Astrocyte (in vitro differentiated cells and primary cell): ENCODE results near the gene TYROBP. TPM values are rescaled to one million over a fixed set of nuclear protein-coding genes. Genes with fewer than 3 reads are reported as not detected.
A peak's percentile ranks its signal among the peaks of the same experiment; 100 is the strongest.
"Not testable (repeated sequence)": the region's sequence is repeated elsewhere in the genome, so short reads cannot be mapped to it uniquely, and the experiment has no call there.

Experiments
- DNase-seq: peaks from one replicate; pipeline ENCODE4 v3.0.0-alpha.2; 2010; ENCODE audit warnings: low read depth
- FAIRE-seq: peaks from 2 replicates; lab custom pipeline; 2011; peaks lifted over from hg19 to GRCh38; lab: Jason Lieb, UNC
- H2AFZ ChIP-seq: 2 replicates; pipeline ENCODE4 v1.6.0; 2012; ENCODE audit warnings: low read depth, low read length, inconsistent platforms
- H3K27ac ChIP-seq: 2 replicates; pipeline ENCODE4 v1.5.1; 2011; ENCODE audit warnings: low read depth, low read length, inconsistent platforms
- H3K27me3 ChIP-seq: 2 replicates; pipeline ENCODE4 v1.6.0; 2011; ENCODE audit warnings: low read length, inconsistent platforms; ENCODE audit not compliant: insufficient read depth
- H3K36me3 ChIP-seq: 2 replicates; pipeline ENCODE4 v1.5.1; 2011; ENCODE audit warnings: low read length, inconsistent platforms; ENCODE audit not compliant: insufficient read depth
- H3K4me1 ChIP-seq: 2 replicates; pipeline ENCODE4 v1.5.1; 2011; ENCODE audit warnings: low read length, inconsistent platforms; ENCODE audit not compliant: insufficient read depth
- H3K4me2 ChIP-seq: 2 replicates; pipeline ENCODE4 v1.6.0; 2012; ENCODE audit warnings: low read length, inconsistent platforms
- H3K4me3 ChIP-seq: 2 replicates; pipeline ENCODE4 v1.5.1; 2011; ENCODE audit warnings: low read depth, mild to moderate bottlenecking, low read length, inconsistent platforms; ENCODE audit not compliant: insufficient read depth
- H3K79me2 ChIP-seq: 2 replicates; pipeline ENCODE4 v1.6.0; 2012; ENCODE audit warnings: mild to moderate bottlenecking, low read length, inconsistent platforms; ENCODE audit not compliant: insufficient read depth
- H3K9ac ChIP-seq: 2 replicates; pipeline ENCODE4 v1.6.0; 2012; ENCODE audit warnings: mild to moderate bottlenecking, low read length, inconsistent platforms
- H3K9me3 ChIP-seq: 2 replicates; pipeline ENCODE4 v1.5.1; 2012; ENCODE audit warnings: low read depth, mild to moderate bottlenecking, low read length, inconsistent platforms; ENCODE audit not compliant: insufficient read depth
- H4K20me1 ChIP-seq: 2 replicates; pipeline ENCODE4 v1.6.0; 2012; ENCODE audit warnings: low read length, inconsistent platforms; ENCODE audit not compliant: insufficient read depth
- H3K27ac Mint-ChIP-seq: one replicate; pipeline ENCODE4 v1.8.0; 2021; ENCODE audit warnings: mild to moderate bottlenecking, mixed read lengths; ENCODE audit not compliant: unreplicated experiment
- H3K27me3 Mint-ChIP-seq: one replicate; pipeline ENCODE4 v1.8.0; 2021; ENCODE audit warnings: low read depth, mixed read lengths; ENCODE audit not compliant: unreplicated experiment
- H3K36me3 Mint-ChIP-seq: one replicate; pipeline ENCODE4 v1.8.0; 2021; ENCODE audit warnings: low read depth, mixed read lengths; ENCODE audit not compliant: unreplicated experiment
- H3K4me1 Mint-ChIP-seq: one replicate; pipeline ENCODE4 v1.8.0; 2021; ENCODE audit warnings: low read depth, mixed read lengths; ENCODE audit not compliant: unreplicated experiment
- H3K4me3 Mint-ChIP-seq: one replicate; pipeline ENCODE4 v1.8.0; 2021; ENCODE audit warnings: mild to moderate bottlenecking, moderate library complexity, mixed read lengths; ENCODE audit not compliant: unreplicated experiment
- H3K9me3 Mint-ChIP-seq: one replicate; pipeline ENCODE4 v1.8.0; 2021; ENCODE audit warnings: mild to moderate bottlenecking, mixed read lengths; ENCODE audit not compliant: unreplicated experiment
- EZH2 ChIP-seq: IDR thresholded peaks from 2 replicates; pipeline ENCODE4 v1.6.1; 2012; ENCODE audit warnings: mild to moderate bottlenecking, low read length, inconsistent platforms; ENCODE audit not compliant: insufficient read depth
- total RNA-seq: library from RNA; stranded (reverse); gene quantifications from 2 replicates; pipeline ENCODE4 v1.2.1, GENCODE V29; 2021
- TF ChIP-seq, protein P1 (sequence below): IDR thresholded peaks from 2 replicates; pipeline ENCODE4 v1.5.1; 2011; ENCODE audit warnings: low read depth, mild to moderate bottlenecking, inconsistent platforms, low read length, moderate library complexity; ENCODE audit not compliant: insufficient read depth

TYROBP gene
- total RNA-seq, 1 donor from 2014 or later = not detected

DNA sequence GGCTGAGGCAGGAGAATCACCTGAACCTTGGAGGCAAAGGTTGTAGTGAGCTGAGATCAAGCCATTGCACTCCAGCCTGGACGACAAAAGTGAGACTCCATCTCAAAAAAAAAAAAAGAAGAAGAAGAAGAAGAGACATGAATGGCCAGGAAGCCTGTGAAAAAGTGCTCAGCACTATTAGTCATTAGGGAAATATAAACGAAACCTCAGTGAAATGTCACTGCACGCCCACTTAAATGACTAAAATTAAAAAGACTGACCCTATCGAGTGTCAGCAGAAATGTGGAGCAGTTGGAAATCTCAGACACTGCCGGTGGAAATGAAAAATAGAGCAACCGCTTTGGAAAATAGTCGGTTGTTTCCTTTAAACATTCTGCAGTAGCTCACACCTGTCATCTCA lies 5.5 kb upstream of the TYROBP start:
- TF ChIP-seq, protein P1, sequence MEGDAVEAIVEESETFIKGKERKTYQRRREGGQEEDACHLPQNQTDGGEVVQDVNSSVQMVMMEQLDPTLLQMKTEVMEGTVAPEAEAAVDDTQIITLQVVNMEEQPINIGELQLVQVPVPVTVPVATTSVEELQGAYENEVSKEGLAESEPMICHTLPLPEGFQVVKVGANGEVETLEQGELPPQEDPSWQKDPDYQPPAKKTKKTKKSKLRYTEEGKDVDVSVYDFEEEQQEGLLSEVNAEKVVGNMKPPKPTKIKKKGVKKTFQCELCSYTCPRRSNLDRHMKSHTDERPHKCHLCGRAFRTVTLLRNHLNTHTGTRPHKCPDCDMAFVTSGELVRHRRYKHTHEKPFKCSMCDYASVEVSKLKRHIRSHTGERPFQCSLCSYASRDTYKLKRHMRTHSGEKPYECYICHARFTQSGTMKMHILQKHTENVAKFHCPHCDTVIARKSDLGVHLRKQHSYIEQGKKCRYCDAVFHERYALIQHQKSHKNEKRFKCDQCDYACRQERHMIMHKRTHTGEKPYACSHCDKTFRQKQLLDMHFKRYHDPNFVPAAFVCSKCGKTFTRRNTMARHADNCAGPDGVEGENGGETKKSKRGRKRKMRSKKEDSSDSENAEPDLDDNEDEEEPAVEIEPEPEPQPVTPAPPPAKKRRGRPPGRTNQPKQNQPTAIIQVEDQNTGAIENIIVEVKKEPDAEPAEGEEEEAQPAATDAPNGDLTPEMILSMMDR = no peak
- TF ChIP-seq EZH2 = no peak
- H3K4me2 ChIP-seq = peak overlapping the region; percentile 28
- H3K27me3 Mint-ChIP-seq = peaks cover 2% of the 10 kb centered on the region
- H3K27me3 ChIP-seq = no peaks in the 10 kb centered on the region
- FAIRE-seq (no peak), DNase-seq (peak; percentile 47)
- H3K9me3 ChIP-seq = no peaks in the 10 kb centered on the region
- no peak overlapping the region for H2AFZ ChIP-seq
- no peaks in the 10 kb centered on the region for H3K36me3 ChIP-seq
- H3K4me3 ChIP-seq = no peak overlapping the region
- H3K4me3 Mint-ChIP-seq = no peak overlapping the region
- H3K4me1 Mint-ChIP-seq = no peaks in the 10 kb centered on the region
- H3K79me2 ChIP-seq = no peaks in the 10 kb centered on the region
- H3K36me3 Mint-ChIP-seq = no peaks in the 10 kb centered on the region
- peaks cover 6% of the 10 kb centered on the region for H3K4me1 ChIP-seq
- no peak overlapping the region for H3K9ac ChIP-seq
- H3K27ac Mint-ChIP-seq = no peak overlapping the region
- H3K27ac ChIP-seq = no peak overlapping the region
- H4K20me1 ChIP-seq = no peaks in the 10 kb centered on the region
- no peaks in the 10 kb centered on the region for H3K9me3 Mint-ChIP-seq

DNA sequence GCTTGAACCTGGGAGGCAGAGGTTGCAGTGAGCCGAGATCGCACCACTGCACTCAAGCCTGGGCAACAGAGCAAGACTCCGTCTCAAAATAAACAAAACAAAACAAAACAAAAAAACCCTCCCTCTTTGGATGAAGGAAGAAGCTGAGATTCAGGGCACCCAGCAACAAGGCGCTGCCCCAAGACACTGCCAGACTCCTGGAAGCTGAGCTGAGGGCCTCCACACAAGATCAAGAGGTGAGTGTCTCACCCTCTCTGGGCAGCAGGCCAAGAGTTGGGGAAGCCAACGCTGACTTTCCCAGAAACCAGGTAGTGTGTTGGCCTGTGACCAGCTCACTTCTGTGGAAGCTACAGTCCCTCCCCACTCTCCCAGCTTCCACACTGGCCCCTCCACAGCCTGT lies 3.7 kb upstream of the TYROBP start:
- no peaks in the 10 kb centered on the region for H3K9me3 Mint-ChIP-seq
- H2AFZ ChIP-seq = no peak overlapping the region
- H3K36me3 ChIP-seq = no peaks in the 10 kb centered on the region
- H3K4me2 ChIP-seq = no peak overlapping the region
- peaks cover 2% of the 10 kb centered on the region for H3K27me3 Mint-ChIP-seq
- peaks cover 2% of the 10 kb centered on the region for H3K4me1 Mint-ChIP-seq
- H3K4me1 ChIP-seq = peaks cover 6% of the 10 kb centered on the region
- no peak for FAIRE-seq
- no peak overlapping the region for H3K9ac ChIP-seq
- H3K79me2 ChIP-seq = no peaks in the 10 kb centered on the region
- H3K27ac Mint-ChIP-seq = no peak overlapping the region
- H3K9me3 ChIP-seq = no peaks in the 10 kb centered on the region
- DNase-seq = peak; percentile 12
- H3K27ac ChIP-seq = no peak overlapping the region
- H3K36me3 Mint-ChIP-seq = no peaks in the 10 kb centered on the region
- TF ChIP-seq, protein P1 = no peak
- TF ChIP-seq EZH2 = no peak
- no peak overlapping the region for H3K4me3 ChIP-seq
- H3K27me3 ChIP-seq = no peaks in the 10 kb centered on the region
- H4K20me1 ChIP-seq = no peaks in the 10 kb centered on the region
- no peak overlapping the region for H3K4me3 Mint-ChIP-seq

DNA sequence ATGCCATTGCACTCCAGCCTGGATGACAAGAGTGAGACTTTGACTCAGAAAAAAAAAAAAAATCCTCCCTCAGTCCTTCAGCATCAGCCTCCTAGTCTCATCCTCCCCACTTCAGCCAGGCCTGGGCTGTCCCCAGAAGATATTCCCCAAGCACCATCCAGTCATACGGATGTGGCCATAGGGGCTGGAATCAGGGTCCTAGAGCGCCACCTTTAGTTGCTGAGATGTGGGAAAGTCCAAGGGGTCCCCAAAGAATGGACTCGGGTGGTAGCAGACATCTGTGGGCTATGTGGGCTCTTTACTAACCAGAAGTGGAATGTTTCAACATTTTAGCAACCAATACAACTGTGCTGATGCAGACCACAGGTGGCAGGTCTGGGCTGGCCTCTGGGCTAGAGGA lies 3.1 kb upstream of the TYROBP start:
- H3K27me3 Mint-ChIP-seq = peaks cover 2% of the 10 kb centered on the region

DNA sequence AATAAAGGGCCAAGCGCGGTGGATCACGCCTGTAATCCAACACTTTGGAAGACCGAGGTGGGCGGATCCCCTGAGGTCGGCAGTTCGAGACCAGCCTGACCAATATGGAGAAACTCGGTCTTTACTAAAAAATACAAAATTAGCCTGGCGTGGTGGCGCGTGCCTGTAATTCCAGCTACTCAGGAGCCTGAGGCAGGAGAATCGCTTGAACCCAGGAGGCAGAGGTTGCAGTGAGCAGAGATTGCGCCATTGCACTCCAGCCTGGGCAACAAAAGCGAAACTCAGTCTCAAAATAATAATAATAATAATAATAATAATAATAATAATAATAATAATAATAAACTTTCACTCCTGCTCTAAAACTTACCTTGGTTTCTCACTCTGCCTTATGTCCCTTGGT lies 2.3 kb upstream of the TYROBP start:
- not testable (repeated sequence) for H3K9me3 Mint-ChIP-seq, H3K4me3 ChIP-seq, H3K36me3 Mint-ChIP-seq, DNase-seq, H3K27me3 Mint-ChIP-seq, FAIRE-seq, H3K27me3 ChIP-seq, H3K27ac Mint-ChIP-seq, H3K9me3 ChIP-seq, H3K27ac ChIP-seq, H4K20me1 ChIP-seq, H3K9ac ChIP-seq, H2AFZ ChIP-seq, H3K4me3 Mint-ChIP-seq, H3K79me2 ChIP-seq, H3K36me3 ChIP-seq, H3K4me2 ChIP-seq, H3K4me1 ChIP-seq, H3K4me1 Mint-ChIP-seq

More for the DNA sequence above, 3.1 kb upstream of the TYROBP start:
- H2AFZ ChIP-seq = no peak overlapping the region
- Mint-ChIP-seq H3K36me3 (no peaks in the 10 kb centered on the region), H3K4me3 (no peak overlapping the region), H3K27ac (no peak overlapping the region), H3K4me1 (peaks cover 2% of the 10 kb centered on the region), H3K9me3 (no peaks in the 10 kb centered on the region)
- DNase-seq (no peak), FAIRE-seq (no peak)
- H3K9me3 ChIP-seq = no peaks in the 10 kb centered on the region
- H4K20me1 ChIP-seq = no peaks in the 10 kb centered on the region
- TF ChIP-seq, protein P1 = no peak
- no peak for TF ChIP-seq EZH2
- H3K79me2 ChIP-seq = no peaks in the 10 kb centered on the region
- no peak overlapping the region for H3K27ac ChIP-seq
- no peak overlapping the region for H3K4me3 ChIP-seq
- H3K4me1 ChIP-seq = peaks cover 6% of the 10 kb centered on the region
- no peaks in the 10 kb centered on the region for H3K36me3 ChIP-seq
- H3K9ac ChIP-seq = no peak overlapping the region
- H3K4me2 ChIP-seq = no peak overlapping the region
- H3K27me3 ChIP-seq = no peaks in the 10 kb centered on the region
